HepG2 (cell line): ENCODE results near the gene DUSP7. TPM values are rescaled to one million over a fixed set of nuclear protein-coding genes. Genes with fewer than 3 reads are reported as not detected.

Experiments used
- BRCA1 ChIP-seq: sonication (generic); formaldehyde crosslinking; IDR thresholded peaks from 2 replicates; pipeline ENCODE4 v1.4.0; 2020; ENCODE audit warnings: missing genetic modification reagents
- CHD2 ChIP-seq: IDR thresholded peaks from 2 replicates; pipeline ENCODE4 v1.6.1; 2011; ENCODE audit warnings: low read depth, low read length, improper control_type of control experiment
- GLI4 ChIP-seq: sonication (generic); formaldehyde crosslinking; IDR thresholded peaks from 2 replicates; pipeline ENCODE4 v1.5.1; 2020; ENCODE audit warnings: missing genetic modification reagents, mild to moderate bottlenecking, moderate library complexity, borderline replicate concordance
- IKZF4 ChIP-seq: sonication (generic); formaldehyde crosslinking; IDR thresholded peaks from 2 replicates; pipeline ENCODE4 v1.5.1; 2020; ENCODE audit warnings: borderline replicate concordance, mild to moderate bottlenecking, low read depth, missing genetic modification reagents; ENCODE audit errors: not compliant biosample characterization
- ISL2 ChIP-seq: sonication (generic); formaldehyde crosslinking; IDR thresholded peaks from 2 replicates; pipeline ENCODE4 v1.5.0; 2020; ENCODE audit warnings: missing genetic modification reagents
- KDM6A ChIP-seq: IDR thresholded peaks from 2 replicates; pipeline ENCODE4 v1.6.1; 2016; ENCODE audit warnings: low read depth
- MIER3 ChIP-seq: IDR thresholded peaks from 2 replicates; pipeline ENCODE4 v1.6.1; 2016; ENCODE audit warnings: missing compliant biosample characterization, borderline replicate concordance
- REL ChIP-seq: sonication (generic); formaldehyde crosslinking; conservative IDR thresholded peaks from 2 replicates; pipeline ENCODE4 v1.8.0; 2022; ENCODE audit warnings: mild to moderate bottlenecking, missing genetic modification reagents, moderate library complexity
- SIX4 ChIP-seq: sonication (generic); formaldehyde crosslinking; IDR thresholded peaks from 2 replicates; pipeline ENCODE4 v1.4.0; 2020; ENCODE audit warnings: missing genetic modification reagents
- SP5 ChIP-seq: IDR thresholded peaks from 2 replicates; pipeline ENCODE4 v1.6.1; 2016; ENCODE audit warnings: low read depth, borderline replicate concordance
- ZNF253 ChIP-seq: sonication (generic); formaldehyde crosslinking; IDR thresholded peaks from 2 replicates; pipeline ENCODE4 v1.8.0; 2022; ENCODE audit warnings: mild to moderate bottlenecking, missing genetic modification reagents, borderline replicate concordance
- ZNF354B ChIP-seq: sonication (generic); formaldehyde crosslinking; IDR thresholded peaks from 2 replicates; pipeline ENCODE4 v1.8.0; 2022; ENCODE audit warnings: mild to moderate bottlenecking, missing genetic modification reagents
- ZNF773 ChIP-seq: sonication (generic); formaldehyde crosslinking; IDR thresholded peaks from 2 replicates; pipeline ENCODE4 v1.4.0; 2020; ENCODE audit warnings: missing genetic modification reagents, borderline replicate concordance
- ZNF777 ChIP-seq: sonication (generic); formaldehyde crosslinking; IDR thresholded peaks from 2 replicates; pipeline ENCODE4 v1.4.0; 2020; ENCODE audit warnings: missing genetic modification reagents
- polyA plus RNA-seq, 8 experiments: library from polyadenylated mRNA; depleted of rRNA in 3 of 8; stranded (reverse) in 7 of 8; unstranded in 1 of 8; fragments of >200 nt; fragmentation: Illumina TruSeq in 4 of 8; extraction: Trizol in 4 of 8; gene quantifications; 2 replicates each; pipeline versions ENCODE4 v1.2.1 to v1.2.3, GENCODE V29; 2011 to 2016; ENCODE audit warnings: low read depth in 4 of 8, missing spikeins in 1 of 8, mixed read lengths in 1 of 8; ENCODE audit not compliant: insufficient read depth in 1 of 8
- total RNA-seq, 5 experiments: library from RNA; depleted of rRNA; stranded (reverse); fragments of >200 nt; fragmentation: Illumina TruSeq; extraction: Trizol; gene quantifications; 2 replicates each; pipeline ENCODE4 v1.2.3, GENCODE V29; 2016; ENCODE audit warnings: low read depth in 1 of 5
- TF ChIP-seq, protein P1 (sequence below): sonication (generic); formaldehyde crosslinking; IDR thresholded peaks from 2 replicates; pipeline ENCODE4 v1.5.0; 2020; ENCODE audit warnings: missing genetic modification reagents, mild to moderate bottlenecking, borderline replicate concordance
- TF ChIP-seq, protein P2 (sequence below): sonication (generic); formaldehyde crosslinking; IDR thresholded peaks from 2 replicates; pipeline ENCODE4 v1.5.1; 2020; ENCODE audit warnings: mild to moderate bottlenecking, missing genetic modification reagents, borderline replicate concordance
- TF ChIP-seq, protein P3 (sequence below): sonication (generic); formaldehyde crosslinking; IDR thresholded peaks from 2 replicates; pipeline ENCODE4 v1.5.0; 2020; ENCODE audit warnings: missing genetic modification reagents
- TF ChIP-seq, protein P4 (sequence below): sonication (generic); formaldehyde crosslinking; IDR thresholded peaks from 2 replicates; pipeline ENCODE4 v1.5.0; 2020; ENCODE audit warnings: mild to moderate bottlenecking, low read depth, missing genetic modification reagents, borderline replicate concordance

The DUSP7 gene
- total and polyA plus RNA-seq, 2 of the 13 experiments (the other 11 are each of a cell fraction or from before 2014, with no cell fraction given), result 6.6 to 8.8 TPM

DNA sequence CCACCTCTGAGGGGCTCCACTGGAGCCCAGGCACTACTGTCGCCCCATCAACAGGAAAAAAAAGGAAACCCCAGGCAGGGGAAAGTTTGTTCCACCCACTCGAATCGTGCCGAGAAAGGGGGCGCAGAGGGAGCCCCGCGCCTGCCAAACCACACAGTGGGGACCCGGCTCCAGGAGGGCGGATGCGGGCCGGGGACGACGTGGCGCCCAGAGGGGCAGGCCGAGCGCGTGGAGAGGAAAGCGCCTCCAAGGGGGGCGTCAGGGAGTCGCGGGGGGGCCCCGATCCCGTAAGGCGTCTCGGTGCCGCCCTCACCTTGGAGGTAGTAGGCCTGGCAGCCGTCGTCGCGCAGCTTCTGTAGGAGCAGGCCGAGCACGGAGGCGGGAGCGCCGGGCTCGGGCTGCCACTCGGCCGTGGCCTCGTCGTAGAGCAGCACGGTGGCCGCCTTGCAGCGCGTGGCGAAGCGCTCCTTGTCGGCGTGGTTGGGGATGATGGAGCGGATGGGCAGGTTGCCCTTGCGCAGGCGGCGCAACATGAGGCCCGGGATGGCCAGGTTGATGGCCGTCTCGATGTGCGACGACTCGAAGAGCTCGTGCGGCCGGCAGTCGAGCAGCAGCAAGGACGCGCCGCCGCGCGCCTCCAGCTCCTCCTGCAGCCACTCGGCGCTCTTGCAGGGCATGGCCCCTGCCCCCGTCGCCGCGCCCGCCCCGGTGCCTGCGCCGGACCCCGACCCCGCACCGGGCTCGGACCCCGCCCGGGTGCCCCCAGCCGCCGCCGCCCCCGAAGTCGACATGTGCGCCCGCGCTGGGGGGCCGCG, 627 bp downstream of the DUSP7 start (continued):
- TF ChIP-seq GLI4 (CRISPR knock-in tag), result peak; percentile 48; the same call in 1 of the 2 replicates
- no peak for TF ChIP-seq KDM6A (CRISPR knock-in tag)
- TF ChIP-seq SIX4 (CRISPR knock-in tag), result no peak
- TF ChIP-seq ISL2 (CRISPR knock-in tag), result peak; percentile 35; the same call in 1 of the 2 replicates
- TF ChIP-seq ZNF777 (CRISPR knock-in tag), result peak; percentile 89
- 0 out of 2 replicates have a peak, but pooled peaks have one; percentile 55 for TF ChIP-seq REL (CRISPR knock-in tag)
- TF ChIP-seq, protein P1, sequence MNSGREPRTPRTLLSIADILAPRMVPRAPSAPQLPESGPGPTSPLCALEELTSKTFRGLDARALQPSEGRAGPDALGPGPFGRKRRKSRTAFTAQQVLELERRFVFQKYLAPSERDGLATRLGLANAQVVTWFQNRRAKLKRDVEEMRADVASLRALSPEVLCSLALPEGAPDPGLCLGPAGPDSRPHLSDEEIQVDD, result peak; percentile 78; the same call in 1 of the 2 replicates
- TF ChIP-seq ZNF773 (CRISPR knock-in tag), result peak; percentile 98
- TF ChIP-seq, protein P2, sequence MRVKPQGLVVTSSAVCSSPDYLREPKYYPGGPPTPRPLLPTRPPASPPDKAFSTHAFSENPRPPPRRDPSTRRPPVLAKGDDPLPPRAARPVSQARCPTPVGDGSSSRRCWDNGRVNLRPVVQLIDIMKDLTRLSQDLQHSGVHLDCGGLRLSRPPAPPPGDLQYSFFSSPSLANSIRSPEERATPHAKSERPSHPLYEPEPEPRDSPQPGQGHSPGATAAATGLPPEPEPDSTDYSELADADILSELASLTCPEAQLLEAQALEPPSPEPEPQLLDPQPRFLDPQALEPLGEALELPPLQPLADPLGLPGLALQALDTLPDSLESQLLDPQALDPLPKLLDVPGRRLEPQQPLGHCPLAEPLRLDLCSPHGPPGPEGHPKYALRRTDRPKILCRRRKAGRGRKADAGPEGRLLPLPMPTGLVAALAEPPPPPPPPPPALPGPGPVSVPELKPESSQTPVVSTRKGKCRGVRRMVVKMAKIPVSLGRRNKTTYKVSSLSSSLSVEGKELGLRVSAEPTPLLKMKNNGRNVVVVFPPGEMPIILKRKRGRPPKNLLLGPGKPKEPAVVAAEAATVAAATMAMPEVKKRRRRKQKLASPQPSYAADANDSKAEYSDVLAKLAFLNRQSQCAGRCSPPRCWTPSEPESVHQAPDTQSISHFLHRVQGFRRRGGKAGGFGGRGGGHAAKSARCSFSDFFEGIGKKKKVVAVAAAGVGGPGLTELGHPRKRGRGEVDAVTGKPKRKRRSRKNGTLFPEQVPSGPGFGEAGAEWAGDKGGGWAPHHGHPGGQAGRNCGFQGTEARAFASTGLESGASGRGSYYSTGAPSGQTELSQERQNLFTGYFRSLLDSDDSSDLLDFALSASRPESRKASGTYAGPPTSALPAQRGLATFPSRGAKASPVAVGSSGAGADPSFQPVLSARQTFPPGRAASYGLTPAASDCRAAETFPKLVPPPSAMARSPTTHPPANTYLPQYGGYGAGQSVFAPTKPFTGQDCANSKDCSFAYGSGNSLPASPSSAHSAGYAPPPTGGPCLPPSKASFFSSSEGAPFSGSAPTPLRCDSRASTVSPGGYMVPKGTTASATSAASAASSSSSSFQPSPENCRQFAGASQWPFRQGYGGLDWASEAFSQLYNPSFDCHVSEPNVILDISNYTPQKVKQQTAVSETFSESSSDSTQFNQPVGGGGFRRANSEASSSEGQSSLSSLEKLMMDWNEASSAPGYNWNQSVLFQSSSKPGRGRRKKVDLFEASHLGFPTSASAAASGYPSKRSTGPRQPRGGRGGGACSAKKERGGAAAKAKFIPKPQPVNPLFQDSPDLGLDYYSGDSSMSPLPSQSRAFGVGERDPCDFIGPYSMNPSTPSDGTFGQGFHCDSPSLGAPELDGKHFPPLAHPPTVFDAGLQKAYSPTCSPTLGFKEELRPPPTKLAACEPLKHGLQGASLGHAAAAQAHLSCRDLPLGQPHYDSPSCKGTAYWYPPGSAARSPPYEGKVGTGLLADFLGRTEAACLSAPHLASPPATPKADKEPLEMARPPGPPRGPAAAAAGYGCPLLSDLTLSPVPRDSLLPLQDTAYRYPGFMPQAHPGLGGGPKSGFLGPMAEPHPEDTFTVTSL (CRISPR knock-in tag), result 0 out of 2 replicates have a peak, but pooled peaks have one; percentile 34
- TF ChIP-seq, protein P3, sequence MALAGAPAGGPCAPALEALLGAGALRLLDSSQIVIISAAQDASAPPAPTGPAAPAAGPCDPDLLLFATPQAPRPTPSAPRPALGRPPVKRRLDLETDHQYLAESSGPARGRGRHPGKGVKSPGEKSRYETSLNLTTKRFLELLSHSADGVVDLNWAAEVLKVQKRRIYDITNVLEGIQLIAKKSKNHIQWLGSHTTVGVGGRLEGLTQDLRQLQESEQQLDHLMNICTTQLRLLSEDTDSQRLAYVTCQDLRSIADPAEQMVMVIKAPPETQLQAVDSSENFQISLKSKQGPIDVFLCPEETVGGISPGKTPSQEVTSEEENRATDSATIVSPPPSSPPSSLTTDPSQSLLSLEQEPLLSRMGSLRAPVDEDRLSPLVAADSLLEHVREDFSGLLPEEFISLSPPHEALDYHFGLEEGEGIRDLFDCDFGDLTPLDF (CRISPR knock-in tag), result 0 out of 2 replicates have a peak, but pooled peaks have one; percentile 33
- TF ChIP-seq, protein P4, sequence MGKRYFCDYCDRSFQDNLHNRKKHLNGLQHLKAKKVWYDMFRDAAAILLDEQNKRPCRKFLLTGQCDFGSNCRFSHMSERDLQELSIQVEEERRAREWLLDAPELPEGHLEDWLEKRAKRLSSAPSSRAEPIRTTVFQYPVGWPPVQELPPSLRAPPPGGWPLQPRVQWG, result no peak
- TF ChIP-seq MIER3 (CRISPR knock-in tag), result no peak
- TF ChIP-seq ZNF253 (CRISPR knock-in tag), result peak; percentile 86; the same call in 1 of the 2 replicates
- TF ChIP-seq IKZF4 (CRISPR knock-in tag), result peak; percentile 94
- TF ChIP-seq ZNF354B, result no peak
- TF ChIP-seq BRCA1 (CRISPR knock-in tag), result 0 out of 2 replicates have a peak, but pooled peaks have one; percentile 57
- TF ChIP-seq CHD2, result no peak
- TF ChIP-seq SP5 (CRISPR knock-in tag), result no peak
